B cell (primary cell): Measurements from ENCODE around the gene ZP2.

Experiments used
- EZH2 ChIP-seq: IDR thresholded peaks from 2 replicates; pipeline ENCODE4 v1.6.1; 2012; ENCODE audit warnings: borderline replicate concordance, low read depth, mild to moderate bottlenecking, moderate library complexity, low read length; ENCODE audit not compliant: insufficient read depth, poor library complexity, severe bottlenecking
- TF ChIP-seq, protein P1 (sequence below): fragments of 200-600 bp; IDR thresholded peaks from one replicate; pipeline ENCODE4 v1.8.0; 2022; ENCODE audit warnings: antibody characterized with exemption, mild to moderate bottlenecking

GRCh38 chr16:21190013-21190412, 21.4 kb downstream of the ZP2 start:
- TF ChIP-seq, protein P1, sequence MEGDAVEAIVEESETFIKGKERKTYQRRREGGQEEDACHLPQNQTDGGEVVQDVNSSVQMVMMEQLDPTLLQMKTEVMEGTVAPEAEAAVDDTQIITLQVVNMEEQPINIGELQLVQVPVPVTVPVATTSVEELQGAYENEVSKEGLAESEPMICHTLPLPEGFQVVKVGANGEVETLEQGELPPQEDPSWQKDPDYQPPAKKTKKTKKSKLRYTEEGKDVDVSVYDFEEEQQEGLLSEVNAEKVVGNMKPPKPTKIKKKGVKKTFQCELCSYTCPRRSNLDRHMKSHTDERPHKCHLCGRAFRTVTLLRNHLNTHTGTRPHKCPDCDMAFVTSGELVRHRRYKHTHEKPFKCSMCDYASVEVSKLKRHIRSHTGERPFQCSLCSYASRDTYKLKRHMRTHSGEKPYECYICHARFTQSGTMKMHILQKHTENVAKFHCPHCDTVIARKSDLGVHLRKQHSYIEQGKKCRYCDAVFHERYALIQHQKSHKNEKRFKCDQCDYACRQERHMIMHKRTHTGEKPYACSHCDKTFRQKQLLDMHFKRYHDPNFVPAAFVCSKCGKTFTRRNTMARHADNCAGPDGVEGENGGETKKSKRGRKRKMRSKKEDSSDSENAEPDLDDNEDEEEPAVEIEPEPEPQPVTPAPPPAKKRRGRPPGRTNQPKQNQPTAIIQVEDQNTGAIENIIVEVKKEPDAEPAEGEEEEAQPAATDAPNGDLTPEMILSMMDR, result no peak
- no peak for TF ChIP-seq EZH2
